HG03558 (cell line): ENCODE results near the gene WIPI1.
A peak's percentile ranks its signal among the peaks of the same experiment; 100 is the strongest.
"Not testable (repeated sequence)": the region's sequence is repeated elsewhere in the genome, so short reads cannot be mapped to it uniquely, and the experiment has no call there.

Experiments used
- ATAC-seq: cut with Tn5 transposase; IDR thresholded peaks from one replicate; pipeline ENCODE4 v1.9.1; 2021; ENCODE audit warnings: moderate number of reproducible peaks; ENCODE audit not compliant: unreplicated experiment; ENCODE audit errors: extremely low read depth

WIPI1 gene

GRCh38 chr17:68457168-68457538 lies at the start of gene WIPI1:
WIPI1 (minus strand) TSS chr17:68457496; CDS start chr17:68457421, 75 bp downstream.
- peak; percentile 3 for ATAC-seq

GRCh38 chr17:68505951-68506350 lies 48.7 kb upstream of the WIPI1 start:
- ATAC-seq: no peak

GRCh38 chr17:68501074-68501473 lies 43.8 kb upstream of the WIPI1 start:
- no peak for ATAC-seq

GRCh38 chr17:68499587-68499986 lies 42.3 kb upstream of the WIPI1 start:
- ATAC-seq: no peak

GRCh38 chr17:68498479-68499326 lies 41.4 kb upstream of the WIPI1 start:
- ATAC-seq: no peak

GRCh38 chr17:68497885-68498319 lies 40.6 kb upstream of the WIPI1 start:
- ATAC-seq: peak; percentile 84

- ATAC-seq: no peak
These were observed 37.8 kb upstream of the WIPI1 start for GRCh38 chr17:68495081-68495480.

GRCh38 chr17:68492394-68493054 lies 35.2 kb upstream of the WIPI1 start:
- ATAC-seq: not testable (repeated sequence)

- no peak for ATAC-seq
These were observed 34.3 kb upstream of the WIPI1 start for GRCh38 chr17:68491381-68492231.

GRCh38 chr17:68489919-68490318 lies 32.6 kb upstream of the WIPI1 start:
- ATAC-seq: no peak

- no peak for ATAC-seq
These were observed 27.2 kb upstream of the WIPI1 start for GRCh38 chr17:68484458-68484857.

GRCh38 chr17:68482576-68483041 lies 25.3 kb upstream of the WIPI1 start:
- ATAC-seq: no peak

GRCh38 chr17:68480885-68481284 lies 23.6 kb upstream of the WIPI1 start:
- no peak for ATAC-seq

- no peak for ATAC-seq
These were observed 13.7 kb upstream of the WIPI1 start for GRCh38 chr17:68470961-68471360.

- no peak for ATAC-seq
These were observed 11.5 kb upstream of the WIPI1 start for GRCh38 chr17:68468788-68469187.

- ATAC-seq: no peak
These were observed 11.0 kb upstream of the WIPI1 start for GRCh38 chr17:68468334-68468733.

- ATAC-seq: no peak
These were observed 6.1 kb upstream of the WIPI1 start for GRCh38 chr17:68463211-68464019.

- no peak for ATAC-seq
These were observed 5.3 kb upstream of the WIPI1 start for GRCh38 chr17:68462381-68463210.

- ATAC-seq: no peak
These were observed 4.3 kb upstream of the WIPI1 start for GRCh38 chr17:68461589-68461988.
